HG02943 (cell line): ENCODE measurements around the gene KRTAP10-9.
"Not testable (repeated sequence)": the region's sequence is repeated elsewhere in the genome, so short reads cannot be mapped to it uniquely, and the experiment has no call there.

Source experiments
- ATAC-seq: cut with Tn5 transposase; IDR thresholded peaks from one replicate; pipeline ENCODE4 v1.9.1; 2021; ENCODE audit warnings: mild to moderate bottlenecking, low read depth, moderate library complexity; ENCODE audit not compliant: unreplicated experiment

Gene KRTAP10-9

GRCh38 chr21:44613386-44614155, 13.3 kb upstream of the KRTAP10-9 start:
- no peak for ATAC-seq

DNA sequence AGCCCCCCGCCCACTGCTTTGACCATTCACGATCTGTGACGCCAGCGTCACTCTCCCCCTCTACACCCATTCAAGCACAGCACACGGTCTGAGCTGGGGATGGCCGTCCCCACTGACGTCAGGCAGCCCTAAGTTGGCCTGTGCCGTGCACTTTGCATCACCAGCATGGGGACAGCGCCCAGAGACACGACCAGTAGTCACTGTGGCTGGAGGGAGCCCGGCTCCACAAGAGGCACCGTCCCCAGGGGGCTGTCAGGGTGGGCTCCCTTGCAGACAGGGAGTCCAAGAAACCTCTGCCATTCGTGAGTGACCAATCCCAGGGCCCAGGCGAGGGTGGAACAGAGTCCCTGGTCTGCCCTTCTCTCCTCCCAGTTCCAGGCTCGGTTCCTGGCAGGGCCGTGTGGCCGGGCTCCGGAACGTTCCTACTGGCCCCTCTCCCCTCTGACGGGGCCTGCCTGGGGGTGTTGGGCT, 12.7 kb upstream of the KRTAP10-9 start:
- no peak for ATAC-seq

DNA sequence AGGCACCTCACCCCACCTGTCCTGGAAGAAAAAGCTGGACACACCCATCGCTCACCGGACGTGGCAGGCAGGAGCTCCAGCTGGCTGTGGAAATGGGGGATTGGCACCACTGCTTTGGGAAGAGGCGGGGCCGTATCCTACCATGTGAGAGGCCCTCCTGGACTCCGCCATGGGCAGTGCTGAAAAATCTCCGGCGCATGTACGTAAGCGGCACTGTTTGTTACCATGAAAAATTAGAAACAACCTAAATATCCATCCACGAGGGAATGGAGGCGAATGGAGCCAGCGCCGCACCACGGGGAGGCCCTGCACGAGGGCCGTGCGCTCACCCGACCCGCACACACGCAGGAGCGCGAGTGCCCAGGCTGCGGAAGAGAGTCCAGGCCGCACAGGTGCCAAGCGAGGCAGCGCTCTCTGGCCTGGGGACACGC, 11.9 kb upstream of the KRTAP10-9 start:
- ATAC-seq, result no peak

- no peak for ATAC-seq
Observed at GRCh38 chr21:44615466-44615865, 11.4 kb upstream of the KRTAP10-9 start.

DNA sequence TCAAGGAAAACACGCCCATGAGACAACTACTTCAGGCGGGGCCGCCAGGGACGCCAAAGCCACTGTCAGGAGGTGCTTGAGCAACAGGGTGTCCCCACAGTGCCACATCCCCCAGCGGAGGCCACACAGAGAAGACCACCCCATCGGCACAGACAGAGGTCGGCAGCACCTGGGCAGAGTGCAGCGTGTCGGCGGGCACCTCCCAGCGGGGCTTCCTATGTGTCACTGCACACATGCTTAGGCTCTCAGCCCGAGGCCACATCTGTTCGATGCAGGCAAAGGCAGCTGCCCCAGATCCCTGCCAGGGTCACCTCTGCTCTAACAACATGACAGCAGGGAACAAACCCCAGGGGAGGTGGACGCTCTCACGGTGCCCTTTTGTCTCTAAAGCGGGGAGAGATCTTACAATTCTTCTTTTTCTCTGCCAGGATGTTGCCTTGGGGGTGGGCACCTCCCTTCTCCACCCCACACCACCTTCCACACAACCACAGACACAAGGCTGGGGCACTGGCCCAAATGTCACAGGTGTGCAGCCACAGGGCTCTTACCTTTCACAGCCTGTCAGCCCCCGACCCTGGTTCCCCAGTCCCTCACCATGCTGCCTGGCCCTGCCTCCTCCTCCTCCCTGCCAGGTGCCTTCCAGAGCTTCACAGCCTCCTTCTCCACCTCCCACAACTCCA, 10.8 kb upstream of the KRTAP10-9 start:
- ATAC-seq, result no peak

DNA sequence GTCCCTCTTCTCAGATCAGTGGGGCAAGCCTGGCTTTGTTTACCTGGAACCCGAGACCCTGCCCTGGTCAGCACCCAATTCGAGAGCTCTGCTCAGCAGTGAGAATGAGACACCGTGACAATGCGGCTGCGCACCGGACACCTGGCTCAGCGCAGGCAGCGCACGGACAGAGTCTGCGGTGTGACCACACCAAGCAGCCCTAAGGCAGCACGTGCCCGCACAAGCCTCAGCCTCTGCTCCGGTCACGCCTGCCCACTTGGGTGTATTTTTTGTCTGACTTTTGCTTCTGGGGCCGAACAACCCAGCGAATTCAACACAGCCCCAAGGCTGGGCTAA, 10.3 kb upstream of the KRTAP10-9 start:
- ATAC-seq, result no peak

GRCh38 chr21:44617071-44617501, 9.8 kb upstream of the KRTAP10-9 start:
- ATAC-seq, result no peak

DNA sequence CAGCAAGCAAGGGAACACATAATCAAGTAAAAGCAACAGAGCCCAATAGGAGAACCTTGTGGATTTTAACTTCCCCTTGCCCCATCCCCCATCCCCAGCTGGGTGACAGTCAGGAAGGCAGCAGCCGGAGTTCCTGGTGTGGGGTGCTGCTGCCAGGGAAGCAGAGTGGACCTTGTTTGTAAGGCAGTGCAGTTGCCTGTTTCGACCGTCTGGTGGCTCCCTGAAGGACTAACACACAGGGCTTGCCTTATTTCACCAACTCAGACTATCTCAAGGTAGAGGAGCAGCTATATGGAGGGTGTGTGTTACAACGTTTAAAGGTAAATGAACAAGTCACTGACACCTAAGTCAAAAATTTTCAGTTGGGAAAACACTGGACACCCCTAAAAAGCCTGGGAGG, 8.4 kb upstream of the KRTAP10-9 start:
- no peak for ATAC-seq

DNA sequence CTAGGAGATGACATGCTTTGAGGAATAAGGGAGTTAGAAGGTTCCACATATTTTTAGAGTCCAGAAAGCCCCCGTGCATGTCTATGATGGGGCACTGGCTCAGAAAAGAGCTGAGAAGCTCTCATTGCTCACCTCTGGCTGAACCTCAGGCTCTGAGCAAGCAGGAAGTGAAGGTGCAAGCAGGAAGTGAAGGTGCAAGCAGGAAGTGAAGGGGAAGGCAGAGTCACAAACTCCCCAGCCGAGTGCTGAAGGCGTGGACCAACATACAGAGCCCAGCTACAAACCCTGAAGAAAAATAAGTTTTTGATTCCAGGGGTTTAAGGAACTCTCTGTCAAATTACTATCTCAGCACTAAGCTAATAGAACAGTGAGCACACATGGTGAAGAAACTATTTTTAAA, 8.0 kb upstream of the KRTAP10-9 start:
- no peak for ATAC-seq

DNA sequence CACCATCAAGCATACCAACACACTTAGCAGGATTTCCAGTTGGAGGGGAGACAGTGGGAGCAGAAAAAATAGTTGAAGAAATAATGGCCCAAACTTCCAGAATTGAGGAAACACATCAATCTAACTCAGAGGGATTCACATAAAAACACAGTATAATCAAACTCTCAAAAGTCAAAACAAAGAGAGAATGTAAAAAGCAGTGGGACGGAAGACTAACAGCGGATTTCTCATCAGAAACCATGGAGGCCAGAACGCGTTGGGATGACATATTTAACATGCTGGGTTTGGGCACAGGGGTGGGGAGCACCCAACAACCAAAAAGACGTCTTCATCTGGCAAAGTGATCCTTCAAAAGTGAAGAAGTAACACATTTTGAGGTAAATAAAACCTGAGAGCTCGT, 7.0 kb upstream of the KRTAP10-9 start:
- no peak for ATAC-seq

DNA sequence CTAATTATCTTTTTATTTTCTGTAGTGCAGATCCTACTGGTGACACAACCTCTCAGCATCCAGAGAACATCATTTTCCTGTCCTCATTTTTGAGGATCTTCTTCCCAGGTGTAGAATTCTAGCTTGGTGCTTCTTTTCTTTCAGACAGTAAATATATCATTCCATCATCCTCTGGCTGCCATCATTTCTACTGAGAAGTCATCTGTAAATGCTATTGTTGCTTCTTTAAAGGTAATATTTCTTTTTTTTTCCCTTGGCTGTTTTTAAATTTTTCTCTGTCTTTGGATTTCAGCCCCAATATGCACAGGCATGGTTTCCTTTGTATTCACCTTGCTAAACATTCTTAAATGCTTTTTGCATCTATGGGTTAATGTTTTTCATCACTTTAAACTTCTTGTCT, 3.3 kb upstream of the KRTAP10-9 start:
- ATAC-seq, result no peak

DNA sequence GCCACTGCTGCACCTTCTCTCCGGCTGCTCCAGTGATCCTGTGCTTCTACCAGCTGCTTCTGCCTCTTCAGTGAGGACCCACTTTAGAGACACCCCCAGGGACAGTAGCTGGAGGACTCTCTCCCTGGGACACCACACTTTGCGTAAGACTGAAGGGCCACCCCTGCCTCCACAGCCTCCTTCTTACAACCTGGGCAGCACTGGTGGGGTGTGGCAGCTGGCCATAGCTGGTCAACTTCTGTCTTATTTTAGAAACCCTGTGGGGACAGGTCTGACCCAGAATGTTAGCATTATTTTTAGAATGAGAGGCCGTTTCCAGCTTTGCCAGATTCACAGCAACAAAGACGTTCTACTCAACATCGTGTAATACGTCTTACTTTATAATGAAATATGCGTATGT, 1.1 kb upstream of the KRTAP10-9 start:
- ATAC-seq, result no peak

DNA sequence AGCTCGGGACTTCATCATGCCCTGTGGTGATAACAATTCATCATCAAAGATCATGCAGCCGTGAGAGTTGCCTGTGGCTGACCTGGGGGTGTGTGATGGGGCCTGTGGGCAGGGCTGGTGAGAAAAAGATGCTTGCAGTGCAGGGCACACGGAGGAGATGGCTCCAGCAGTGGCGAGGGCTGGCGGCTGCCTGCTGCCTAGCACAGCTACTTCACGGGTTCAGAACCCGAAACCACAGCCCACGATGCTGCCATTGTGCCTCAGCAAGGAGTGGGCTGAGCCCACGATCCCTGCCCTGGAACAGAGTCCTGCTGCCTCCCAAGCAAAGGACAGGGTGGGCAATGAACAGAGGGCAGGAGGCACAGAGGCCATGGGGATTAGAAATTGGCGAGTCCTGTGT, 631 bp upstream of the KRTAP10-9 start:
- ATAC-seq, result no peak

DNA sequence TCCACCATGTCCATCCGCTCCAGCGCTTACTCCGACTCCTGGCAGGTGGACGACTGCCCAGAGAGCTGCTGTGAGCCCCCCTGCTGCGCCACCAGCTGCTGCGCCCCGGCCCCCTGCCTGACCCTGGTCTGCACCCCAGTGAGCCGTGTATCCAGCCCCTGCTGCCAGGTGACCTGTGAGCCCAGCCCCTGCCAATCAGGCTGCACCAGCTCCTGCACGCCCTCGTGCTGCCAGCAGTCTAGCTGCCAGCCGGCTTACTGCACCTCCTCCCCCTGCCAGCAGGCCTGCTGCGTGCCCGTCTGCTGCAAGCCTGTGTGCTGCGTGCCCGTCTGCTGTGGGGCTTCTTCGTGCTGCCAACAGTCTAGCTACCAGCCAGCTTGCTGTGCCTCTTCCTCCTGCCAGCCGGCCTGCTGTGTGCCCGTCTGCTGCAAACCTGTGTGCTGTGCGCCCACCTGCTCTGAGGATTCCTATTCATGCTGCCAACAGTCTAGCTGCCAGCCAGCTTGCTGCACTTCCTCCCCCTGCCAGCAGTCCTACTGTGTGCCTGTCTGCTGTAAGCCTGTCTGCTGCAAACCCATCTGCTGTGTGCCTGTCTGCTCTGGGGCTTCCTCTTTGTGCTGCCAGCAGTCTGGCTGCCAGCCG, 409 bp downstream of the KRTAP10-9 start:
- not testable (repeated sequence) for ATAC-seq

DNA sequence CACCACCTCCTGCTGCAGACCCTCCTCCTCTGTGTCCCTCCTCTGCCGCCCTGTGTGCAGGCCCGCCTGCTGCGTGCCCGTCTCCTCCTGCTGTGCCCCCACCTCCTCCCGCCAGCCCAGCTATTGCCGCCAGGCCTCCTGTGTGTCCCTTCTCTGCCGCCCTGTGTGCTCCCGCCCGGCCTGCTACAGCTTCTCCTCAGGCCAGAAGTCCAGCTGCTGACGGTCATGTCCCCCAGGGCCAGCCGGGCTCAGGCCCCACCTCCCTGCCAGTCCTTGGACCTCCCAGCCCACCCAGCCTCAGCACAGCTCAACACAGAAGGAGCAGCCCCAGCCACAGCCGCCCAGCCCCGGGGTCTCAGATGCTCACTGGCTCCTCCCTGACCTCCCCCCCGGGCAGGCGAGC, 939 bp downstream of the KRTAP10-9 start:
- ATAC-seq, result not testable (repeated sequence)

- no peak for ATAC-seq
Observed at GRCh38 chr21:44628707-44629391, 2.0 kb downstream of the KRTAP10-9 start.

GRCh38 chr21:44630440-44630839, 3.5 kb downstream of the KRTAP10-9 start:
- ATAC-seq, result no peak

DNA sequence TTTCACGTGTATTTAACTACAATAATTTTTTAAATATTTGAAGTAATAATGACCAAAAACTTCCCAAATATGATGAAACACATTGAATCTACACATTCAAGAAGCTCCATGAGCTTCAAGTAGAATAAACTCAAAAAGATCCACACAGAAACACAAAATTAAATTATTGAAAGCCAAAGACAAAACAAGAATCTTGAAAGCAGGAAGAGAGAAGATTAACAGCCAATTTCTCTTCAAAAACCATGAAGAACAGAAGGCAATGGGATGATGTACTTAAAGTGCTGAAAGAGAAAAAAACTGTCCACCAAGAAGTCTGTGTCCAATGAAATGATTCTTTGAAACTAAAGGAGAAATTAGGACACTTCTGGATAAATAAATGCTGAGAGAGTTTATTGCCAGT, 5.2 kb downstream of the KRTAP10-9 start:
- no peak for ATAC-seq

- no peak for ATAC-seq
Observed at GRCh38 chr21:44636209-44637017, 9.5 kb downstream of the KRTAP10-9 start.
